GM12878 (cell line): ENCODE results near the gene MYO15A. TPM values are rescaled to one million over a fixed set of nuclear protein-coding genes. Genes with fewer than 3 reads are reported as not detected.

ENCODE experiments used
- KDM1A ChIP-seq: fragments of 200-600 bp; sonication (generic); IDR thresholded peaks from 2 replicates; pipeline ENCODE4 v1.6.1; 2016; ENCODE audit warnings: borderline replicate concordance
- NFIC ChIP-seq: IDR thresholded peaks from 2 replicates; pipeline ENCODE4 v1.6.1; 2012; ENCODE audit warnings: low read depth, mild to moderate bottlenecking, inconsistent platforms, low read length, moderate library complexity
- NRF1 ChIP-seq: conservative IDR thresholded peaks from 2 replicates; pipeline ENCODE4 v1.6.1; 2011; ENCODE audit warnings: mild to moderate bottlenecking, low read depth, low read length, improper control_type of control experiment
- POLR2A ChIP-seq: IDR thresholded peaks from 2 replicates; pipeline ENCODE4 v1.6.1; 2011; ENCODE audit warnings: low read depth, mild to moderate bottlenecking, low read length
- POU2F2 ChIP-seq: IDR thresholded peaks from 3 replicates; pipeline ENCODE4 v1.6.1; 2011; ENCODE audit warnings: low read depth, mild to moderate bottlenecking, low read length, borderline replicate concordance
- RCOR1 ChIP-seq: conservative IDR thresholded peaks from 2 replicates; pipeline ENCODE4 v1.6.1; 2012; ENCODE audit warnings: low read depth, low read length, improper control_type of control experiment
- SMAD5 ChIP-seq: IDR thresholded peaks from 2 replicates; pipeline ENCODE4 v1.6.1; 2016; ENCODE audit warnings: antibody characterized with exemption, low read depth
- SMC3 ChIP-seq: IDR thresholded peaks from 2 replicates; pipeline ENCODE4 v1.6.1; 2011; ENCODE audit warnings: low read length, improper control_type of control experiment, borderline replicate concordance
- SREBF2 ChIP-seq: IDR thresholded peaks from 2 replicates; pipeline ENCODE4 v1.6.1; 2012; ENCODE audit warnings: mild to moderate bottlenecking, low read length
- TCF12 ChIP-seq: IDR thresholded peaks from 2 replicates; pipeline ENCODE4 v1.6.1; 2011; ENCODE audit warnings: low read depth, mild to moderate bottlenecking, low read length
- ZZZ3 ChIP-seq: IDR thresholded peaks from 2 replicates; pipeline ENCODE4 v1.6.1; 2011; ENCODE audit warnings: low read depth; ENCODE audit not compliant: control insufficient read depth, insufficient read length
- polyA plus RNA-seq, 11 experiments: library from polyadenylated mRNA; depleted of rRNA in 4 of 11; unstranded in 6 of 11; stranded (reverse) in 5 of 11; fragments of >200 nt; fragmentation: Nextera tagmentation in 4 of 11; fragmentation: Illumina TruSeq in 1 of 11; extraction: Ambion mirVana in 4 of 11; extraction: Trizol in 1 of 11; gene quantifications; 1 replicate in 1 of 11; 2 replicates in 10 of 11; pipeline versions ENCODE4 v1.2.1 to v1.2.3, GENCODE V29; 2011 to 2016; ENCODE audit warnings: inconsistent platforms in 2 of 11, missing spikeins in 2 of 11, low read depth in 1 of 11
- total RNA-seq, 4 experiments: library from RNA; depleted of rRNA in 3 of 4; stranded (reverse); fragments of >200 nt in 3 of 4; fragmentation: Illumina TruSeq in 1 of 4; extraction: Trizol in 1 of 4; gene quantifications; 2 replicates each; pipeline versions ENCODE4 v1.2.1 to v1.2.3, GENCODE V29; 2013 to 2021
- TF ChIP-seq, protein P1 (sequence below): fragments of 450-650 bp; IDR thresholded peaks from 2 replicates; pipeline ENCODE4 v1.6.1; 2017; ENCODE audit warnings: antibody characterized with exemption, mild to moderate bottlenecking, moderate library complexity
- TF ChIP-seq, protein P2 (sequence below): fragments of 450-650 bp; formaldehyde crosslinking; IDR thresholded peaks from 2 replicates; pipeline ENCODE4 v1.5.0; 2022; ENCODE audit warnings: mild to moderate bottlenecking, missing genetic modification characterization
- TF ChIP-seq, protein P3 (sequence below): IDR thresholded peaks from 2 replicates; pipeline ENCODE4 v1.6.1; 2012; ENCODE audit warnings: low read length, inconsistent platforms
- TF ChIP-seq, protein P4 (sequence below): fragments of 150-350 bp; IDR thresholded peaks from 2 replicates; pipeline ENCODE4 v1.6.1; 2014; ENCODE audit warnings: mild to moderate bottlenecking, low read depth, low read length
- TF ChIP-seq, protein P5 (sequence below): fragments of 450-650 bp; IDR thresholded peaks from 2 replicates; pipeline ENCODE4 v1.6.1; 2017; ENCODE audit warnings: low read depth, mild to moderate bottlenecking, moderate library complexity
- TF ChIP-seq, protein P6 (sequence below): IDR thresholded peaks from 2 replicates; pipeline ENCODE4 v1.6.1; 2012; ENCODE audit warnings: low read depth, low read length, improper control_type of control experiment

The MYO15A gene
- total and polyA plus RNA-seq, 10 of the 15 experiments (the other 5 are each of a cell fraction or from before 2014, with no cell fraction given) = 0.03 to 0.77 (median 0.21) TPM; not detected in 4

DNA sequence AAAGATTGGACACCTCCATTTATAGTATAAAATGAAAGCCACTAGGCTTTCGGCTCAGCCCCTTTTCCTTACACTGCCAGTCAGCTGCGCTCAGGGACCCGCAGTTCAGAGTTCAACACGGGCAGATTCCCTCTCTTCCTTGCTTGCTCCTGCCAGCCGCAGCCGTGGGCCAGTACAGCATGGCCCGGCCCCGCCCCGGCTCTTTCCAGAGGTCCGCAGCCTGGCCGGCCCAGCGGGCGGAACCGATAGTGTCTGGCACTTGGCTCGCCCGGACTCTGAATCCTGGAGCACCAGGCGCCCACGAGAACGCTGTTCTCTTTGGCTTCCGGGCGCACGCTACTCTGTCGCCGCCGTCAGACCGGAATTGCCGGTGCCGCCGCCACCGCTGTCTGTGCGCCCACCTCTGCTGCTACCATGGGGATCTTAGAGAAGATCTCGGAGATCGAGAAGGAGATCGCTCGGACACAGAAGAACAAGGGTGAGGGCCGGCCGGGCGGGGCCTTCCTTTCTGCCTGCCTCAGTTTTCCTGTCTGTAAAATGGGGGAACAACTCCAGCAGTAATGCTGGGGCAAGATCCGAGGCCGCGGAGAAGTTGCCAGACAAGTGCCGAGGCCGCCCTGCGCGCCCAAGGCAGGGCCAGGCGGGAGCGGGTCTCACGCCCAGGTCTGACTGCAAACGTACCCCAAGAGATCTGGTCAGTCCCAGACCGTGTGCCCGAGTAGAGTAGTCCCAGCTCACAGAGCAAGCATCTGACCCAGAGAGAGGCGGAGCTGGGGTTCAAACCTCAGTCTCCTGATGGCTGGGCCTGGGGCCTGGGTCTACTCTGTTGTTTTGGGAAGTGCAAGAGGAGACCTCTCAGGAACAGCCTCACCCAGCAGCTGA lies 20.7 kb upstream of the MYO15A start, which contains the start of gene DRG2 (continued):
- TF ChIP-seq, protein P1, sequence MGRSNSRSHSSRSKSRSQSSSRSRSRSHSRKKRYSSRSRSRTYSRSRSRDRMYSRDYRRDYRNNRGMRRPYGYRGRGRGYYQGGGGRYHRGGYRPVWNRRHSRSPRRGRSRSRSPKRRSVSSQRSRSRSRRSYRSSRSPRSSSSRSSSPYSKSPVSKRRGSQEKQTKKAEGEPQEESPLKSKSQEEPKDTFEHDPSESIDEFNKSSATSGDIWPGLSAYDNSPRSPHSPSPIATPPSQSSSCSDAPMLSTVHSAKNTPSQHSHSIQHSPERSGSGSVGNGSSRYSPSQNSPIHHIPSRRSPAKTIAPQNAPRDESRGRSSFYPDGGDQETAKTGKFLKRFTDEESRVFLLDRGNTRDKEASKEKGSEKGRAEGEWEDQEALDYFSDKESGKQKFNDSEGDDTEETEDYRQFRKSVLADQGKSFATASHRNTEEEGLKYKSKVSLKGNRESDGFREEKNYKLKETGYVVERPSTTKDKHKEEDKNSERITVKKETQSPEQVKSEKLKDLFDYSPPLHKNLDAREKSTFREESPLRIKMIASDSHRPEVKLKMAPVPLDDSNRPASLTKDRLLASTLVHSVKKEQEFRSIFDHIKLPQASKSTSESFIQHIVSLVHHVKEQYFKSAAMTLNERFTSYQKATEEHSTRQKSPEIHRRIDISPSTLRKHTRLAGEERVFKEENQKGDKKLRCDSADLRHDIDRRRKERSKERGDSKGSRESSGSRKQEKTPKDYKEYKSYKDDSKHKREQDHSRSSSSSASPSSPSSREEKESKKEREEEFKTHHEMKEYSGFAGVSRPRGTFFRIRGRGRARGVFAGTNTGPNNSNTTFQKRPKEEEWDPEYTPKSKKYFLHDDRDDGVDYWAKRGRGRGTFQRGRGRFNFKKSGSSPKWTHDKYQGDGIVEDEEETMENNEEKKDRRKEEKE = no peak
- TF ChIP-seq, protein P2, sequence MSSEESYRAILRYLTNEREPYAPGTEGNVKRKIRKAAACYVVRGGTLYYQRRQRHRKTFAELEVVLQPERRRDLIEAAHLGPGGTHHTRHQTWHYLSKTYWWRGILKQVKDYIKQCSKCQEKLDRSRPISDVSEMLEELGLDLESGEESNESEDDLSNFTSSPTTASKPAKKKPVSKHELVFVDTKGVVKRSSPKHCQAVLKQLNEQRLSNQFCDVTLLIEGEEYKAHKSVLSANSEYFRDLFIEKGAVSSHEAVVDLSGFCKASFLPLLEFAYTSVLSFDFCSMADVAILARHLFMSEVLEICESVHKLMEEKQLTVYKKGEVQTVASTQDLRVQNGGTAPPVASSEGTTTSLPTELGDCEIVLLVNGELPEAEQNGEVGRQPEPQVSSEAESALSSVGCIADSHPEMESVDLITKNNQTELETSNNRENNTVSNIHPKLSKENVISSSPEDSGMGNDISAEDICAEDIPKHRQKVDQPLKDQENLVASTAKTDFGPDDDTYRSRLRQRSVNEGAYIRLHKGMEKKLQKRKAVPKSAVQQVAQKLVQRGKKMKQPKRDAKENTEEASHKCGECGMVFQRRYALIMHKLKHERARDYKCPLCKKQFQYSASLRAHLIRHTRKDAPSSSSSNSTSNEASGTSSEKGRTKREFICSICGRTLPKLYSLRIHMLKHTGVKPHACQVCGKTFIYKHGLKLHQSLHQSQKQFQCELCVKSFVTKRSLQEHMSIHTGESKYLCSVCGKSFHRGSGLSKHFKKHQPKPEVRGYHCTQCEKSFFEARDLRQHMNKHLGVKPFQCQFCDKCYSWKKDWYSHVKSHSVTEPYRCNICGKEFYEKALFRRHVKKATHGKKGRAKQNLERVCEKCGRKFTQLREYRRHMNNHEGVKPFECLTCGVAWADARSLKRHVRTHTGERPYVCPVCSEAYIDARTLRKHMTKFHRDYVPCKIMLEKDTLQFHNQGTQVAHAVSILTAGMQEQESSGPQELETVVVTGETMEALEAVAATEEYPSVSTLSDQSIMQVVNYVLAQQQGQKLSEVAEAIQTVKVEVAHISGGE (CRISPR knock-in tag) = peak; percentile 96
- TF ChIP-seq SMAD5 (peak; percentile 76; the same call in 1 of the 2 replicates), KDM1A (no peak), NRF1 (no peak; the same call in 1 of the 2 replicates), TCF12 (peak; percentile 72; the same call in 1 of the 2 replicates), ZZZ3 (no peak), RCOR1 (no peak; the same call in 1 of the 2 replicates), SMC3 (no peak), POU2F2 (peak; percentile 76), NFIC (no peak), POLR2A (peak; percentile 93), SREBF2 (0 out of 2 replicates have a peak, but pooled peaks have one; percentile 49)
- TF ChIP-seq, protein P3, sequence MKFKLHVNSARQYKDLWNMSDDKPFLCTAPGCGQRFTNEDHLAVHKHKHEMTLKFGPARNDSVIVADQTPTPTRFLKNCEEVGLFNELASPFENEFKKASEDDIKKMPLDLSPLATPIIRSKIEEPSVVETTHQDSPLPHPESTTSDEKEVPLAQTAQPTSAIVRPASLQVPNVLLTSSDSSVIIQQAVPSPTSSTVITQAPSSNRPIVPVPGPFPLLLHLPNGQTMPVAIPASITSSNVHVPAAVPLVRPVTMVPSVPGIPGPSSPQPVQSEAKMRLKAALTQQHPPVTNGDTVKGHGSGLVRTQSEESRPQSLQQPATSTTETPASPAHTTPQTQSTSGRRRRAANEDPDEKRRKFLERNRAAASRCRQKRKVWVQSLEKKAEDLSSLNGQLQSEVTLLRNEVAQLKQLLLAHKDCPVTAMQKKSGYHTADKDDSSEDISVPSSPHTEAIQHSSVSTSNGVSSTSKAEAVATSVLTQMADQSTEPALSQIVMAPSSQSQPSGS = no peak
- TF ChIP-seq, protein P4, sequence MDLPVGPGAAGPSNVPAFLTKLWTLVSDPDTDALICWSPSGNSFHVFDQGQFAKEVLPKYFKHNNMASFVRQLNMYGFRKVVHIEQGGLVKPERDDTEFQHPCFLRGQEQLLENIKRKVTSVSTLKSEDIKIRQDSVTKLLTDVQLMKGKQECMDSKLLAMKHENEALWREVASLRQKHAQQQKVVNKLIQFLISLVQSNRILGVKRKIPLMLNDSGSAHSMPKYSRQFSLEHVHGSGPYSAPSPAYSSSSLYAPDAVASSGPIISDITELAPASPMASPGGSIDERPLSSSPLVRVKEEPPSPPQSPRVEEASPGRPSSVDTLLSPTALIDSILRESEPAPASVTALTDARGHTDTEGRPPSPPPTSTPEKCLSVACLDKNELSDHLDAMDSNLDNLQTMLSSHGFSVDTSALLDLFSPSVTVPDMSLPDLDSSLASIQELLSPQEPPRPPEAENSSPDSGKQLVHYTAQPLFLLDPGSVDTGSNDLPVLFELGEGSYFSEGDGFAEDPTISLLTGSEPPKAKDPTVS = 0 out of 2 replicates have a peak, but pooled peaks have one; percentile 63
- TF ChIP-seq, protein P5, sequence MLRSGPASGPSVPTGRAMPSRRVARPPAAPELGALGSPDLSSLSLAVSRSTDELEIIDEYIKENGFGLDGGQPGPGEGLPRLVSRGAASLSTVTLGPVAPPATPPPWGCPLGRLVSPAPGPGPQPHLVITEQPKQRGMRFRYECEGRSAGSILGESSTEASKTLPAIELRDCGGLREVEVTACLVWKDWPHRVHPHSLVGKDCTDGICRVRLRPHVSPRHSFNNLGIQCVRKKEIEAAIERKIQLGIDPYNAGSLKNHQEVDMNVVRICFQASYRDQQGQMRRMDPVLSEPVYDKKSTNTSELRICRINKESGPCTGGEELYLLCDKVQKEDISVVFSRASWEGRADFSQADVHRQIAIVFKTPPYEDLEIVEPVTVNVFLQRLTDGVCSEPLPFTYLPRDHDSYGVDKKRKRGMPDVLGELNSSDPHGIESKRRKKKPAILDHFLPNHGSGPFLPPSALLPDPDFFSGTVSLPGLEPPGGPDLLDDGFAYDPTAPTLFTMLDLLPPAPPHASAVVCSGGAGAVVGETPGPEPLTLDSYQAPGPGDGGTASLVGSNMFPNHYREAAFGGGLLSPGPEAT = peak; percentile 89
- TF ChIP-seq, protein P6, sequence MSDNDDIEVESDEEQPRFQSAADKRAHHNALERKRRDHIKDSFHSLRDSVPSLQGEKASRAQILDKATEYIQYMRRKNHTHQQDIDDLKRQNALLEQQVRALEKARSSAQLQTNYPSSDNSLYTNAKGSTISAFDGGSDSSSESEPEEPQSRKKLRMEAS = peak; percentile 84
